NCI-H82 treated with DMSO at 0.1 percent for 48 hours (cell line): ENCODE measurements around the gene TRIM62.
A peak's percentile ranks its signal among the peaks of the same experiment; 100 is the strongest.

Source experiments
- DNase-seq: peaks from one replicate; lab custom pipeline; 2025; ENCODE audit not compliant: unreplicated experiment; lab: John Stamatoyannopoulos, UW

TRIM62 gene

GRCh38 chr1:33180911-33181890 lies 642 bp downstream of the TRIM62 start:
- no peak for DNase-seq

- peak; percentile 84 for DNase-seq
These were observed 1.5 kb downstream of the TRIM62 start for GRCh38 chr1:33180226-33180910.

- DNase-seq: no peak
These were observed 2.9 kb downstream of the TRIM62 start for GRCh38 chr1:33178836-33179439.

- no peak for DNase-seq
These were observed 3.8 kb downstream of the TRIM62 start for GRCh38 chr1:33177996-33178540.

GRCh38 chr1:33176887-33177286 lies 5.0 kb downstream of the TRIM62 start:
- DNase-seq: no peak

GRCh38 chr1:33176362-33176850 lies 5.4 kb downstream of the TRIM62 start:
- no peak for DNase-seq

- DNase-seq: no peak
These were observed 6.0 kb downstream of the TRIM62 start for GRCh38 chr1:33175865-33176264.

- DNase-seq: no peak
These were observed 8.8 kb downstream of the TRIM62 start for GRCh38 chr1:33173091-33173490.

- DNase-seq: no peak
These were observed 9.6 kb downstream of the TRIM62 start for GRCh38 chr1:33171977-33172813.

GRCh38 chr1:33170351-33171274 lies 11.2 kb downstream of the TRIM62 start:
- DNase-seq: no peak

GRCh38 chr1:33169290-33170055 lies 12.4 kb downstream of the TRIM62 start:
- DNase-seq: no peak

- no peak for DNase-seq
These were observed 13.1 kb downstream of the TRIM62 start for GRCh38 chr1:33168556-33169289.

- no peak for DNase-seq
These were observed 14.0 kb downstream of the TRIM62 start for GRCh38 chr1:33167650-33168447.

- no peak for DNase-seq
These were observed 16.0 kb downstream of the TRIM62 start for GRCh38 chr1:33165809-33166208.

- DNase-seq: no peak
These were observed 16.6 kb downstream of the TRIM62 start for GRCh38 chr1:33165209-33165608.

- no peak for DNase-seq
These were observed 18.0 kb downstream of the TRIM62 start for GRCh38 chr1:33163621-33164519.
